ENCODE measurements around the gene DEPDC4. TPM values are rescaled to one million over a fixed set of nuclear protein-coding genes. Genes with fewer than 3 reads are reported as not detected.

DEPDC4 gene
- total and polyA plus RNA-seq, 2 of the 13 experiments (the other 11 are each of a cell fraction or from before 2014, with no cell fraction given), result 2.2 to 5.7 TPM

DNA sequence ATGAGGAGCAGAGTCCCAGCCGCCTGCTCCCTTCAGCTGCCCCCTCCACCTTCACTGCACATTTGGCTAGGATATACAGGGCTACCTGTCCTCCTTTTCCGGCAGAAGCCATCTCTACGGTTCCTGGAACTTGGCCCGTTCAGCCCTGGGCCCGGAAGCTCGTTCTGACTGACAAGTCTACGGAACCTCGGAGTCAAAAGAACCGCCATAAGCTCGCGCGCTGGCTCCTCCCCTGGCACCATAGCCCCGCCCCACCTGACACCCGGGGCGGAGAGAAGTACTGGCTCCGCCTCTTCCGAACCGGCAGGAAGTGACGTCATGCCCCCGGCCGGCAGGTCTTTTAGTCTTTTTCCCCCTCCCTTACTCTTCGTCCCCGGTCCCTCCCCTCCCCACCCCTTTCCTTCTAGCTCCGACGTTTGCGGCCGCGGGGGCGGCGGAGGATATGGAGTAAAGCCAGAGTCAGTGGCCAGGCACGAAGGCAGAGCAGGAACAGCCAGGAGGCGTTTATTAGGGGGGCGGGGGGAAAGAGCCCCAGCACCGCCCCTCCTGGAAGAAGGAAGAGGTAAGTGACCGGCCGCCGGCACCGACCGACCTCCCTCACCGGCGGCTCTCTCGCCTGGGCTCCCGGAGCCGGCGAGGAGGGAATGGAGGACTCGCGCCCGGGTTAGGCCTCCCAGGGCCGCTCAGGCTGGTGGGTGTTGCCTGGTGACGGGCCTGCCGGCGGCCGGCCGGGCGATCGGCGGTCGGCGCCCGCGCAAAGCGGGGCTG, at the start of gene DEPDC4, which contains the start of gene SCYL2 (continued):
- TF ChIP-seq, protein P1, sequence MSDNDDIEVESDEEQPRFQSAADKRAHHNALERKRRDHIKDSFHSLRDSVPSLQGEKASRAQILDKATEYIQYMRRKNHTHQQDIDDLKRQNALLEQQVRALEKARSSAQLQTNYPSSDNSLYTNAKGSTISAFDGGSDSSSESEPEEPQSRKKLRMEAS (IDR thresholded peaks at IDR 0.05), result no peak; the same call in 1 of the 2 replicates
- TF ChIP-seq CBFB (CRISPR knock-in tag; IDR thresholded peaks at IDR 0.05) (no peak), SRSF1 (optimal IDR thresholded peaks at IDR 0.05; ENCODE audit: low read depth, low read length) (peak; percentile 71), MAFK (conservative IDR thresholded peaks at IDR 0.05 in 1 of 2, IDR thresholded peaks at IDR 0.05 in 1 of 2; ENCODE audit: low read length in 2 of 2) (no peak), NCOR1 (IDR thresholded peaks at IDR 0.05; ENCODE audit: borderline replicate concordance, low read length) (no peak; the same call in 1 of the 2 replicates), SCMH1 (CRISPR knock-in tag; IDR thresholded peaks at IDR 0.05; ENCODE audit: borderline replicate concordance) (no peak), ZNF33A (CRISPR knock-in tag; IDR thresholded peaks at IDR 0.05; ENCODE audit: borderline replicate concordance) (no peak), SP2 (CRISPR knock-in tag; IDR thresholded peaks at IDR 0.05) (peak; percentile 62; the same call in 1 of the 2 replicates), RFX3 (CRISPR knock-in tag; IDR thresholded peaks at IDR 0.05) (no peak), ZNF431 (CRISPR knock-in tag; IDR thresholded peaks at IDR 0.05; ENCODE audit: borderline replicate concordance, low read depth) (0 out of 2 replicates have a peak, but pooled peaks have one; percentile 4), ZNF44 (CRISPR knock-in tag; IDR thresholded peaks at IDR 0.05) (no peak), EEA1 (CRISPR knock-in tag; IDR thresholded peaks at IDR 0.05; ENCODE audit: borderline replicate concordance) (no peak), ZNF282 (IDR thresholded peaks at IDR 0.05; ENCODE audit: partially characterized antibody) (no peak), ZFP90 (CRISPR knock-in tag; IDR thresholded peaks at IDR 0.05; ENCODE audit: borderline replicate concordance) (no peak), ZNF883 (CRISPR knock-in tag; IDR thresholded peaks at IDR 0.05; ENCODE audit: not compliant biosample characterization) (peak; percentile 56), ZNF766 (CRISPR knock-in tag; IDR thresholded peaks at IDR 0.05; ENCODE audit: borderline replicate concordance) (no peak), ZNF660 (CRISPR knock-in tag; IDR thresholded peaks at IDR 0.05; ENCODE audit: borderline replicate concordance, low read depth) (no peak), TCF7 (IDR thresholded peaks at IDR 0.05; ENCODE audit: low read depth) (peak; percentile 50; the same call in 1 of the 2 replicates)
- TF ChIP-seq, protein P2, sequence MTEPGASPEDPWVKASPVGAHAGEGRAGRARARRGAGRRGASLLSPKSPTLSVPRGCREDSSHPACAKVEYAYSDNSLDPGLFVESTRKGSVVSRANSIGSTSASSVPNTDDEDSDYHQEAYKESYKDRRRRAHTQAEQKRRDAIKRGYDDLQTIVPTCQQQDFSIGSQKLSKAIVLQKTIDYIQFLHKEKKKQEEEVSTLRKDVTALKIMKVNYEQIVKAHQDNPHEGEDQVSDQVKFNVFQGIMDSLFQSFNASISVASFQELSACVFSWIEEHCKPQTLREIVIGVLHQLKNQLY (CRISPR knock-in tag; IDR thresholded peaks at IDR 0.05), result no peak
- TF ChIP-seq, protein P3, sequence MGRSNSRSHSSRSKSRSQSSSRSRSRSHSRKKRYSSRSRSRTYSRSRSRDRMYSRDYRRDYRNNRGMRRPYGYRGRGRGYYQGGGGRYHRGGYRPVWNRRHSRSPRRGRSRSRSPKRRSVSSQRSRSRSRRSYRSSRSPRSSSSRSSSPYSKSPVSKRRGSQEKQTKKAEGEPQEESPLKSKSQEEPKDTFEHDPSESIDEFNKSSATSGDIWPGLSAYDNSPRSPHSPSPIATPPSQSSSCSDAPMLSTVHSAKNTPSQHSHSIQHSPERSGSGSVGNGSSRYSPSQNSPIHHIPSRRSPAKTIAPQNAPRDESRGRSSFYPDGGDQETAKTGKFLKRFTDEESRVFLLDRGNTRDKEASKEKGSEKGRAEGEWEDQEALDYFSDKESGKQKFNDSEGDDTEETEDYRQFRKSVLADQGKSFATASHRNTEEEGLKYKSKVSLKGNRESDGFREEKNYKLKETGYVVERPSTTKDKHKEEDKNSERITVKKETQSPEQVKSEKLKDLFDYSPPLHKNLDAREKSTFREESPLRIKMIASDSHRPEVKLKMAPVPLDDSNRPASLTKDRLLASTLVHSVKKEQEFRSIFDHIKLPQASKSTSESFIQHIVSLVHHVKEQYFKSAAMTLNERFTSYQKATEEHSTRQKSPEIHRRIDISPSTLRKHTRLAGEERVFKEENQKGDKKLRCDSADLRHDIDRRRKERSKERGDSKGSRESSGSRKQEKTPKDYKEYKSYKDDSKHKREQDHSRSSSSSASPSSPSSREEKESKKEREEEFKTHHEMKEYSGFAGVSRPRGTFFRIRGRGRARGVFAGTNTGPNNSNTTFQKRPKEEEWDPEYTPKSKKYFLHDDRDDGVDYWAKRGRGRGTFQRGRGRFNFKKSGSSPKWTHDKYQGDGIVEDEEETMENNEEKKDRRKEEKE (IDR thresholded peaks at IDR 0.05), result no peak
- TF ChIP-seq, protein P4, sequence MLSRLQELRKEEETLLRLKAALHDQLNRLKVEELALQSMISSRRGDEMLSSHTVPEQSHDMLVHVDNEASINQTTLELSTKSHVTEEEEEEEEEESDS (CRISPR knock-in tag; IDR thresholded peaks at IDR 0.05; ENCODE audit: borderline replicate concordance), result no peak
- TF ChIP-seq, protein P5, sequence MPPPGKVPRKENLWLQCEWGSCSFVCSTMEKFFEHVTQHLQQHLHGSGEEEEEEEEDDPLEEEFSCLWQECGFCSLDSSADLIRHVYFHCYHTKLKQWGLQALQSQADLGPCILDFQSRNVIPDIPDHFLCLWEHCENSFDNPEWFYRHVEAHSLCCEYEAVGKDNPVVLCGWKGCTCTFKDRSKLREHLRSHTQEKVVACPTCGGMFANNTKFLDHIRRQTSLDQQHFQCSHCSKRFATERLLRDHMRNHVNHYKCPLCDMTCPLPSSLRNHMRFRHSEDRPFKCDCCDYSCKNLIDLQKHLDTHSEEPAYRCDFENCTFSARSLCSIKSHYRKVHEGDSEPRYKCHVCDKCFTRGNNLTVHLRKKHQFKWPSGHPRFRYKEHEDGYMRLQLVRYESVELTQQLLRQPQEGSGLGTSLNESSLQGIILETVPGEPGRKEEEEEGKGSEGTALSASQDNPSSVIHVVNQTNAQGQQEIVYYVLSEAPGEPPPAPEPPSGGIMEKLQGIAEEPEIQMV (CRISPR knock-in tag; IDR thresholded peaks at IDR 0.05; ENCODE audit: low read depth), result no peak; the same call in 1 of the 2 replicates
- TF ChIP-seq, protein P6, sequence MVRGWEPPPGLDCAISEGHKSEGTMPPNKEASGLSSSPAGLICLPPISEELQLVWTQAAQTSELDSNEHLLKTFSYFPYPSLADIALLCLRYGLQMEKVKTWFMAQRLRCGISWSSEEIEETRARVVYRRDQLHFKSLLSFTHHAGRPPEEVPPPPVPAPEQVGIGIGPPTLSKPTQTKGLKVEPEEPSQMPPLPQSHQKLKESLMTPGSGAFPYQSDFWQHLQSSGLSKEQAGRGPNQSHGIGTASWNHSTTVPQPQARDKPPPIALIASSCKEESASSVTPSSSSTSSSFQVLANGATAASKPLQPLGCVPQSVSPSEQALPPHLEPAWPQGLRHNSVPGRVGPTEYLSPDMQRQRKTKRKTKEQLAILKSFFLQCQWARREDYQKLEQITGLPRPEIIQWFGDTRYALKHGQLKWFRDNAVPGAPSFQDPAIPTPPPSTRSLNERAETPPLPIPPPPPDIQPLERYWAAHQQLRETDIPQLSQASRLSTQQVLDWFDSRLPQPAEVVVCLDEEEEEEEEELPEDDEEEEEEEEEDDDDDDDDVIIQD (CRISPR knock-in tag; IDR thresholded peaks at IDR 0.05; ENCODE audit: low read depth), result peak; percentile 15; the same call in 1 of the 2 replicates
